ENCODE measurements around the gene SNX21. TPM values are rescaled to one million over a fixed set of nuclear protein-coding genes. Genes with fewer than 3 reads are reported as not detected.

SNX21 gene
- total and polyA plus RNA-seq, 9 of the 15 experiments (the other 6 are each of a cell fraction or from before 2014, with no cell fraction given) = 0.10 to 1.2 (median 0.42) TPM

DNA sequence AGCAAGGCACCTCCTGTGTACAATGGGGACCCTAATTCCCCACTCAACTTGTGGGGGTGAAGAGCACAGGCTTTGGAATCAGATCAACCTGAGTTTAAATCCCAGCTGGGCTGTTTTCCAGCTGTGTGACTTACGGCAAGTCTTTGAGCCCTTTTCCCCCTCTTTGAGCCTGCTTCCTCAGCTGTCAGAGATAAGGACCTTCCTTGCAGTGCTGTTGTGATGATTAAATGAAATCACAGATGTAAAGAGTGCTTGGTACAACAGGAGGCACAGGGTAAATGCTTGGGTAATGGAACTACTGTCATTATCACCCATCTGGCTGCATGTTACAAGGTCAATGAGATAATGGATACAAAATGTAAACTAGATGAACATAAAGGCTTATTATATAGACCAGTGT, 3.2 kb downstream of the SNX21 start (continued):
- TF ChIP-seq, protein P1, sequence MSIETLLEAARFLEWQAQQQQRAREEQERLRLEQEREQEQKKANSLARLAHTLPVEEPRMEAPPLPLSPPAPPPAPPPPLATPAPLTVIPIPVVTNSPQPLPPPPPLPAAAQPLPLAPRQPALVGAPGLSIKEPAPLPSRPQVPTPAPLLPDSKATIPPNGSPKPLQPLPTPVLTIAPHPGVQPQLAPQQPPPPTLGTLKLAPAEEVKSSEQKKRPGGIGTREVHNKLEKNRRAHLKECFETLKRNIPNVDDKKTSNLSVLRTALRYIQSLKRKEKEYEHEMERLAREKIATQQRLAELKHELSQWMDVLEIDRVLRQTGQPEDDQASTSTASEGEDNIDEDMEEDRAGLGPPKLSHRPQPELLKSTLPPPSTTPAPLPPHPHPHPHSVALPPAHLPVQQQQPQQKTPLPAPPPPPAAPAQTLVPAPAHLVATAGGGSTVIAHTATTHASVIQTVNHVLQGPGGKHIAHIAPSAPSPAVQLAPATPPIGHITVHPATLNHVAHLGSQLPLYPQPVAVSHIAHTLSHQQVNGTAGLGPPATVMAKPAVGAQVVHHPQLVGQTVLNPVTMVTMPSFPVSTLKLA (conservative IDR thresholded peaks at IDR 0.05) = peak in 1 of 2 experiments; percentile 62; a peak in 2 of 4 replicates
- TF ChIP-seq ETV6 (IDR thresholded peaks at IDR 0.05; ENCODE audit: borderline replicate concordance in 1 of 2, low read depth in 2 of 2, low read length in 1 of 2) = no peak
- no peak for TF ChIP-seq ETV6 (CRISPR knock-in tag; IDR thresholded peaks at IDR 0.05; ENCODE audit: borderline replicate concordance)
- no peak for TF ChIP-seq DMBX1 (CRISPR knock-in tag; IDR thresholded peaks at IDR 0.05; ENCODE audit: borderline replicate concordance)
- no peak for TF ChIP-seq FOXP1 (CRISPR knock-in tag; IDR thresholded peaks at IDR 0.05)
- TF ChIP-seq HDAC8 (tag; IDR thresholded peaks at IDR 0.05) = no peak
- 0 out of 2 replicates have a peak, but pooled peaks have one; percentile 37 for TF ChIP-seq SMAD4 (CRISPR knock-in tag; conservative IDR thresholded peaks at IDR 0.05)
- TF ChIP-seq ZNF551 (CRISPR knock-in tag; IDR thresholded peaks at IDR 0.05) = no peak
- no peak for TF ChIP-seq ZBTB5 (IDR thresholded peaks at IDR 0.05)
- TF ChIP-seq GATAD2A (IDR thresholded peaks at IDR 0.05) = no peak
- TF ChIP-seq ZNF134 (CRISPR knock-in tag; conservative IDR thresholded peaks at IDR 0.05) = no peak
- TF ChIP-seq EGR1 (conservative IDR thresholded peaks at IDR 0.05) = no peak
- no peak for TF ChIP-seq ZKSCAN3 (CRISPR knock-in tag; IDR thresholded peaks at IDR 0.05)
- TF ChIP-seq, protein P2, sequence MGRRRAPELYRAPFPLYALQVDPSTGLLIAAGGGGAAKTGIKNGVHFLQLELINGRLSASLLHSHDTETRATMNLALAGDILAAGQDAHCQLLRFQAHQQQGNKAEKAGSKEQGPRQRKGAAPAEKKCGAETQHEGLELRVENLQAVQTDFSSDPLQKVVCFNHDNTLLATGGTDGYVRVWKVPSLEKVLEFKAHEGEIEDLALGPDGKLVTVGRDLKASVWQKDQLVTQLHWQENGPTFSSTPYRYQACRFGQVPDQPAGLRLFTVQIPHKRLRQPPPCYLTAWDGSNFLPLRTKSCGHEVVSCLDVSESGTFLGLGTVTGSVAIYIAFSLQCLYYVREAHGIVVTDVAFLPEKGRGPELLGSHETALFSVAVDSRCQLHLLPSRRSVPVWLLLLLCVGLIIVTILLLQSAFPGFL (CRISPR knock-in tag; IDR thresholded peaks at IDR 0.05) = no peak
- no peak for TF ChIP-seq MIER1 (IDR thresholded peaks at IDR 0.05; ENCODE audit: low read depth)
- no peak for TF ChIP-seq POLR2G (IDR thresholded peaks at IDR 0.05; ENCODE audit: low read depth, low read length)
- TF ChIP-seq, protein P3, sequence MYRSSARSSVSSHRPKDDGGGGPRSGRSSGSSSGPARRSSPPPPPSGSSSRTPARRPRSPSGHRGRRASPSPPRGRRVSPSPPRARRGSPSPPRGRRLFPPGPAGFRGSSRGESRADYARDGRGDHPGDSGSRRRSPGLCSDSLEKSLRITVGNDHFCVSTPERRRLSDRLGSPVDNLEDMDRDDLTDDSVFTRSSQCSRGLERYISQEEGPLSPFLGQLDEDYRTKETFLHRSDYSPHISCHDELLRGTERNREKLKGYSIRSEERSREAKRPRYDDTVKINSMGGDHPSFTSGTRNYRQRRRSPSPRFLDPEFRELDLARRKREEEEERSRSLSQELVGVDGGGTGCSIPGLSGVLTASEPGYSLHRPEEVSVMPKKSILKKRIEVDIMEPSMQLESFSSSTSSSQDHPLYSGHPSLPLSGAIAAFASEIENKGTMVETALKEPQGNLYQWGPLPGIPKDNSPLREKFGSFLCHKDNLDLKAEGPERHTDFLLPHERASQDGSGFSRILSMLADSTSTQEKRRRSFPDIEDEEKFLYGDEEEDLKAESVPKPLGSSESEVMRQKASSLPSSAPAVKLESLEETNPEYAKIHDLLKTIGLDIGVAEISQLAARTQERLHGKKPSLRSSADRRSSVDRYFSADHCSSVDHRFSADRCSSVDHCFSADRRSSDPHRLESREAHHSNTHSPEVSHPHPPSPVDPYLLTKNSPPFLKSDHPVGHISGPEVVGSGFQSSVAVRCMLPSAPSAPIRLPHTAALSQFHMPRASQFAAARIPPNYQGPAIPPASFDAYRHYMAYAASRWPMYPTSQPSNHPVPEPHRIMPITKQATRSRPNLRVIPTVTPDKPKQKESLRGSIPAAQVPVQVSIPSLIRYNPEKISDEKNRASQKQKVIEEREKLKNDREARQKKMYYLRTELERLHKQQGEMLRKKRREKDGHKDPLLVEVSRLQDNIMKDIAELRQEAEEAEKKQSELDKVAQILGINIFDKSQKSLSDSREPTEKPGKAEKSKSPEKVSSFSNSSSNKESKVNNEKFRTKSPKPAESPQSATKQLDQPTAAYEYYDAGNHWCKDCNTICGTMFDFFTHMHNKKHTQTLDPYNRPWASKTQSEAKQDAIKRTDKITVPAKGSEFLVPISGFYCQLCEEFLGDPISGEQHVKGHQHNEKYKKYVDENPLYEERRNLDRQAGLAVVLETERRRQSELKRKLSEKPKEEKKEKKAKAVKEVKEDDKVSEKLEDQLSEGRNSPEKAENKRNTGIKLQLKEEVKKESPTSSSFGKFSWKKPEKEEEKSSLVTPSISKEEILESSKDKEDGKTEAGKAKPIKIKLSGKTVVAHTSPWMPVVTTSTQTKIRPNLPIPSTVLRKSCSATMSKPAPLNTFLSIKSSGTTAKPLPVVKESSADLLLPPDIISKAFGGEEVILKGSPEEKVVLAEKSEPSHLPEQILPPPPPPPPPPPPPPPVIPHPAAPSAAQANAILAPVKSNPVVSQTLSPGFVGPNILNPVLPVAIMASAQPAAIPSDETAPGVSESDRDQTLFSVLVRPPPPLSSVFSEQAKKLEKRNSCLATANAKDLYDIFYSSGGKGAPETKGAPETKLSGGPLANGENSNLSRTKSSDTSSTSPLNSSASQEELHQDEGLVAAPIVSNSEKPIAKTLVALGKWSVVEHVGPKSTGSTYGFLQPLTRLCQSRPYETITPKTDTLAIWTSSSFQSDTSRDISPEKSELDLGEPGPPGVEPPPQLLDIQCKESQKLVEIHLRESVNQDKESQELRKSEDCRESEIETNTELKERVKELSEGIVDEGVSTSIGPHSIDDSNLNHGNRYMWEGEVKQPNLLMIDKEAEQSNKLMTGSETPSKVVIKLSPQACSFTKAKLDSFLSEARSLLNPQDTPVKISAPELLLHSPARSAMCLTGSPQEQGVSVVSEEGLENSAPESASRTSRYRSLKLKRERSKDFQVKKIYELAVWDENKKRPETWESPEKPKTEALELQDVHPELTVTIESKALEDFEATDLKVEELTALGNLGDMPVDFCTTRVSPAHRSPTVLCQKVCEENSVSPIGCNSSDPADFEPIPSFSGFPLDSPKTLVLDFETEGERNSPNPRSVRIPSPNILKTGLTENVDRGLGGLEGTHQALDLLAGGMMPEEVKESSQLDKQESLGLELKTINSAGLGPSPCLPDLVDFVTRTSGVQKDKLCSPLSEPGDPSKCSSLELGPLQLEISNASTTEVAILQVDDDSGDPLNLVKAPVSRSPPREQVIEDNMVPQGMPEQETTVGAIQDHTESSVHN (IDR thresholded peaks at IDR 0.05; ENCODE audit: borderline replicate concordance in 1 of 2, low read depth in 1 of 2) = no peak
